HFFc6 (cell line): ENCODE measurements around the gene ATXN7. TPM values are rescaled to one million over a fixed set of nuclear protein-coding genes. Genes with fewer than 3 reads are reported as not detected.
A peak's percentile ranks its signal among the peaks of the same experiment; 100 is the strongest.

Source experiments
- DNase-seq: peaks from one replicate; pipeline ENCODE4 v3.0.0-alpha.2; 2018
- H3K27ac Mint-ChIP-seq: 2 replicates; pipeline ENCODE4 v1.8.0; 2020; ENCODE audit warnings: mild to moderate bottlenecking, mixed read lengths
- H3K27me3 Mint-ChIP-seq: 2 replicates; pipeline ENCODE4 v1.8.0; 2021; ENCODE audit warnings: mild to moderate bottlenecking, moderate library complexity, mixed read lengths; ENCODE audit not compliant: insufficient read depth
- H3K36me3 Mint-ChIP-seq: 2 replicates; pipeline ENCODE4 v1.8.0; 2021; ENCODE audit warnings: low read depth, mixed read lengths
- H3K4me1 Mint-ChIP-seq: 2 replicates; pipeline ENCODE4 v1.8.0; 2020; ENCODE audit warnings: low read depth, mixed read lengths
- H3K4me3 Mint-ChIP-seq: 2 replicates; pipeline ENCODE4 v1.8.0; 2020; ENCODE audit warnings: mild to moderate bottlenecking, moderate library complexity, mixed read lengths
- H3K9me3 Mint-ChIP-seq: 2 replicates; pipeline ENCODE4 v1.8.0; 2020; ENCODE audit warnings: mild to moderate bottlenecking, mixed read lengths
- CTCF ChIP-seq: fragments of 200-600 bp; sonication (generic); IDR thresholded peaks from 2 replicates; pipeline ENCODE4 v1.5.0; 2021; ENCODE audit warnings: antibody characterized with exemption, mild to moderate bottlenecking
- total RNA-seq, 6 experiments: library from RNA; stranded (reverse); fragmentation: NEBNext Ultra II Directional; extraction: Animal tissue kit (Norgen Biotek cat#: 25700); gene quantifications; 2 replicates in 1 of 6; 3 replicates in 5 of 6; pipeline ENCODE4 v1.2.3, GENCODE V29; 2021

The ATXN7 gene
- total RNA-seq, 6 experiments from 2014 or later, result 11.5 to 18.4 (median 15.2) TPM

- Mint-ChIP-seq H3K4me1 (peaks cover 36% of the 10 kb centered on the region), H3K27ac (peak overlapping the region; percentile 66), H3K27me3 (no peaks in the 10 kb centered on the region), H3K4me3 (peak overlapping the region; percentile 51), H3K36me3 (0 out of 2 replicates have a peak, but pooled peaks cover 1% of the 10 kb centered on the region), H3K9me3 (no peaks in the 10 kb centered on the region)
- peak; percentile 84 for DNase-seq
- TF ChIP-seq CTCF, result no peak
These were observed 8.7 kb downstream of the ATXN7 start for GRCh38 chr3:63872135-63872924.

GRCh38 chr3:63874769-63875168 lies 11.1 kb downstream of the ATXN7 start:
- Mint-ChIP-seq H3K4me3 (no peak overlapping the region), H3K36me3 (no peaks in the 10 kb centered on the region), H3K4me1 (peaks cover 52% of the 10 kb centered on the region), H3K9me3 (no peaks in the 10 kb centered on the region), H3K27ac (no peak overlapping the region), H3K27me3 (no peaks in the 10 kb centered on the region)
- no peak for DNase-seq
- no peak for TF ChIP-seq CTCF

GRCh38 chr3:63875510-63875909 lies 11.8 kb downstream of the ATXN7 start:
- Mint-ChIP-seq H3K36me3 (no peaks in the 10 kb centered on the region), H3K4me3 (no peak overlapping the region), H3K4me1 (peaks cover 52% of the 10 kb centered on the region), H3K27me3 (no peaks in the 10 kb centered on the region), H3K9me3 (no peaks in the 10 kb centered on the region), H3K27ac (no peak overlapping the region)
- no peak for TF ChIP-seq CTCF
- DNase-seq, result no peak

GRCh38 chr3:63876260-63876659 lies 12.6 kb downstream of the ATXN7 start:
- Mint-ChIP-seq H3K4me1 (peaks cover 52% of the 10 kb centered on the region), H3K4me3 (no peak overlapping the region), H3K9me3 (no peaks in the 10 kb centered on the region), H3K27me3 (no peaks in the 10 kb centered on the region), H3K36me3 (no peaks in the 10 kb centered on the region), H3K27ac (no peak overlapping the region)
- no peak for TF ChIP-seq CTCF
- DNase-seq, result no peak

GRCh38 chr3:63877737-63878393 lies 14.2 kb downstream of the ATXN7 start:
- Mint-ChIP-seq H3K27ac (no peak overlapping the region), H3K4me3 (no peak overlapping the region), H3K4me1 (peaks cover 36% of the 10 kb centered on the region), H3K27me3 (no peaks in the 10 kb centered on the region), H3K36me3 (no peaks in the 10 kb centered on the region), H3K9me3 (no peaks in the 10 kb centered on the region)
- peak; percentile 65 for DNase-seq
- no peak for TF ChIP-seq CTCF
